ENCODE measurements around the gene HSPB9.
"Not testable (repeated sequence)": the region's sequence is repeated elsewhere in the genome, so short reads cannot be mapped to it uniquely, and the experiment has no call there.

HSPB9 gene

DNA sequence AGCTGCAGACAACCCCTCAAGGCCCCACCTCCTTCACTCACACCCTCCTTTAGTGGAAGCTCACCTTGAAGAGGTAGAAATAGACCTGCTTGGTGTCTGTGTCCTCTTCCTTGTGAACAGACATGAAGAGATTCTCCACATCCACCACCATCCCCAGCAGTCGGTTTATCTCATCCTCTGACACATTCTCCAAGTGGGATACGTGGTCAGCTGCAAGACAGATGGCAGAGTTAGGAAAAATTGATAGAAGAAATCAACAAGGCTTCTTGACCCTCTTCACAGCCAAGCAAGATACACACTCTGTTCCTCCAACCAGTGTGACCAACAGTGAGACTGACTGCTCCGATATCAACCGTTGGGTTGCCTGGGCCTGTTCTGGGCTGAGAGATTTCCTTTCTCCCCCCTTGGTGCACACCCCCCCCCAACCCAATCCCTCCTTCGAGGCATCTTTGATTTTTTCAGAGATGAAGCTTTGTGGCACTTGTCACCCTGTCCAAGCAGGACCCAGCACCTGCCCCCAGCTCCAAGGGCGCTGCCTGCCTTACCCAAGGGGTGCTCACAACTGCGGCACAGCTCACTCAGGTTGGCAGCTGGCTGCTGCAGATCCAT, 2.3 kb upstream of the HSPB9 start:
- DNase-seq (ENCODE audit: low read depth in 3 of 3), result no peak

DNA sequence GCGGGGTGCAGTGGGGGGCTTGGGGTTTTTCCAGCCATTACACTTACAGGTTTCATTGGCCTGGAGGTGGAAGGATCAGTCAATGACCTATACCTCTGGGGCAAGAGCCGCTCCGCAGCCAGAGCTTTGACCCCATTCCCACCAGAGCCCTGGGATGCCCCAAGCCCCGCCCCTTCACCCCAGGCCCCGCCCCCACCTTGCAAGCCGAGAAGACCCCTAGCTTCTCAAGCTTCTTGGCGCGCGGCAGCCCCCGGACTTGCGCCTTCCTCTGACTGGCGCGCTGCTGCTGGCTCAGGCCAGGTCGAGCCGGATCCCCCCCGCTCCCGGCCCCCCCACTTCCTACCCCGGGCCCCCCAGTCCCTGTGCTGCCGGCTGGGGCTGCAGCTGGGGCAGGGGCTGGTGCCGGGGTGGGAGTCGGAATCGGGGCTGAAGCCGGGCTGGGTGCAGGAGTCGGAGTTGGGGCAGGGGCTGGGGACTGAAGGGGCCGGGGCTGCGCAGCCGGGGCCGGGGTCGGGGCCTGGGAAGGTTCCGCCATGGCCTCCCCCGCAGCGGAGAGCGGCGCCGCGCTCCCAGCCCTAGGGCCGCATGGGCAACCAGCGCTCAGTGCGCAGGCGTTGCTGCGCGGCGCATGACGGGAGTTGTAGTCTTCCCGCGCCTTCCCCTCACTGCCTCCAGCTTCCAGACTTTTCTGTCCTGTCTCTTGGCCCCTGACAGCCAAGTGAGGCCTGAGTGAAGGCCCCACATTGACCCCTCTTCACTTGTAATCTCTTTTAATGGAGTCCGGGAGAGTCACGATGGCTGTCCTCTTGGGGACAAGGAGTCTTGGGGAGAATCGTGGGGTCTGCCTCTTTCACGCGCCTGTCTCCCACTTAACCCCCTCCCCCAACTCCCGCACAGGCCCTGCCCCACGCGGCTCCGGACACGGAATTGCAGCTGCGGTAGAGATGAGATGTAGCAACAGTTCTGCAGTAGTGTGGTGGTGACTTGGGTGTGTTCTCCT, 1.5 kb upstream of the HSPB9 start, which contains the start of gene KAT2A:
Gene KAT2A (minus strand): TSS at position 598 of the 1,000 bp plus-strand sequence. CDS start 63 bp downstream, at position 535.
- DNase-seq (ENCODE audit: low read depth in 3 of 3), result peak; percentile 58 to 76 (median 63)

DNA sequence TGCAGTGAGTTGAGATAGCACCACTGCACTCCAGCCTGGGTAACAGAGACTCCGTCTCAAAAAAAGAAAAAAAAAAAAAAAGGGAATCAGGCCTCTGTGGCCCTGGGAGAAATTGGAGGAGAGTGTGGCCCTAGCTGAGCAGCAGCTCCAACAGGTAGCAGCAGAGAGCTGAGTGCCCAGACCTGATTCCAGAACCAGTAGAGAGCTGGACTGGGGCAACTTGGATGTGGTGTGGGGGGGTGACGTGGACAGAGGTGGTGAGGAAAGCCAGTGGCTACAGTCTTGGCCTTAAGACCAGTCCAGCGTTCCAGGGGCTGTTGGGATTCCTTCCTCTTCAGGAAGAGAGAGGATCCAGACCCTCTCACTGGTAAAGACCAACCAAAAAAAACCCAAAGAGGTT, 1.7 kb downstream of the HSPB9 start:
- no peak for DNase-seq (ENCODE audit: low read depth in 3 of 3)

DNA sequence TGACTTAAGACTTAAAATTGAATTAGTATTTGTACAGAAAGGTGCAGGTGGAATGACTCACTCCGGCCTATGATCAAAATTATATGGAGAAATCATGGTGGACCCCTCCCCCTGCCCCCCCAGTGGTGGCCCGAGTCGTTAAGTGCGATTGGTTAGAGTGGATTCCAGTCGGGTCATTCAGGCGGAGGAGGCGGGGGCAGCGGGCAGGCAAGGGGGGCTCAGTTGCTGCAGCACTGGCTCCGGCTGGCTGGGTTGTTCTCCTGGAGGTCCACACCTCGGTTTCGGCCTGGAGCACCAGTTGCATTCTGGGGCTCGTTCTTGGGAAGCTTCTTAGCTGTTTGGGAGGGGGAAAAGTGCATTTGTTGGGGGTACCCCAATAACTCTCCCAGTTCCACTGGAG, 3.0 kb downstream of the HSPB9 start:
- no peak for DNase-seq (ENCODE audit: low read depth in 3 of 3)

DNA sequence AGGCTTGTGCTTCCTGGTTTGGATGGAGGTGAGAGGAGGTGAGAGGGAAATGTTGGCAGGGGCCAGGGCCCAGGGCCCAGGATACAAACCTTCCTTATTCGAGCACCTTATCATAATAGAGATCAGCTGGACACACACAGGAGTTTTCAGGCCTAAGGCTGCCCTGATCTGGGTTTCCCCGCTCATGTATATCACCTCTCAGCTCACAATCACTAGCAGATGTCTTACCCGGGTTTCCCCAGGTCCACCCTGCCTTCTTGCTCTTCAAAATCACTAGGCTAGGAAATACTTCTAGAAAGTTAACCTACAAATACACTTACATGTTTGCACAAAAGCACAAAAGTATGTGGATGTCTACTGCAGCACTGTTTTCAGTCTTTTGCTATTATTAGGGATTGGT, 4.2 kb downstream of the HSPB9 start:
- no peak for DNase-seq (ENCODE audit: low read depth in 3 of 3)

DNA sequence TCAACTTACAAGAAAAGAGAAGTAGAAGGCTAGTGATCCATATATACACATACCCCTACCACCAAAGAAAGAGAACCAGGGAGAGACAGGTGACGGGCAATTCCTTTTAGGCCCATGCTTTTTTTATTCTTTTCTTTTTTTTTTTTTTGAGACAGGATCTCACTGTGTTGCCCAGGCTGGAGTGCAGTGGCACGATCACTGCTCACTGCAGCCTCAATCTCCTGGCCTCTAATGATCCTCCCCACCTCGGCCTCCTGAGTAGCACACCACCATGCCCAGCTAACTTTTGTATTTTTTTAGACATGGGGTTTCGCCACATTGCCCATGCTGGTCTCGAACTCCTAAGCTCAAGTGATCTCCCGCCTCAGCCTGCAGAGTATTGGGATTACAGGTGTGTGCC, 4.8 kb downstream of the HSPB9 start:
- no peak for DNase-seq (ENCODE audit: low read depth in 3 of 3)

DNA sequence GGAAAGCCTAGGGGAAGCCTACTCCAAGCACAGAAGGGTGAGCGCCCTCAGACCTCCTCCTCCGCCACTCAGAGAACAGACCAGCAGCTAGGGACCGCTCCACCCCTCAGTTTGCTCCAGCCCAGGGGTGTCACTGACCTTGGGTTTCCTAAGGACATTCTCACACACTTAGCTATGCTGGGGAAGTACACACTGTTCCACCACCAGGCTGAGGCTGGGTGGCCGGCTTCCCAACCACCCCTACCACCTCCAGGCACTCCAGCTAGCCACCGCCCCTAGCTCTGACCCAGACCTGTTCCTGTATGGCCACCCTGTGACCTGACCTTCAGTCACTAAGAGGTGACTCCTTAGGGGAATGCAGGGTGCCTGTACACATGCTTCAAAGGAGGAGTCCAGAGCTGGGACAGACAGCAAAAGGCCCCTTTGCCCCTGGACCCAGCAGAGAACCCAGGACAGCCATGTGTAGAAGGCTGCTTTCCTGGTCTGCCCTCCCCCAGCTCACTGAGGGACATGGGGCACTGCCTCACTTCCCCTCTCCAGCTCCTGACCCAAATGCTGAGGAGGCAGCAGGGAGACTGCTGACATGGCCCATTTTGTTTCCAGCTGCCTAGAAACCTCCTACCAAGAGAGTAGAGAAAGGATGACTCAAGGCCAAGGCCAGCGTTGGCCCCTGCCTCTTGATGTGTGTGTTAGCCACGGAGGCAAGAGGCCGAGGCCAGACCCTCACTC, 6.7 kb downstream of the HSPB9 start:
- DNase-seq (ENCODE audit: low read depth in 3 of 3), result no peak

DNA sequence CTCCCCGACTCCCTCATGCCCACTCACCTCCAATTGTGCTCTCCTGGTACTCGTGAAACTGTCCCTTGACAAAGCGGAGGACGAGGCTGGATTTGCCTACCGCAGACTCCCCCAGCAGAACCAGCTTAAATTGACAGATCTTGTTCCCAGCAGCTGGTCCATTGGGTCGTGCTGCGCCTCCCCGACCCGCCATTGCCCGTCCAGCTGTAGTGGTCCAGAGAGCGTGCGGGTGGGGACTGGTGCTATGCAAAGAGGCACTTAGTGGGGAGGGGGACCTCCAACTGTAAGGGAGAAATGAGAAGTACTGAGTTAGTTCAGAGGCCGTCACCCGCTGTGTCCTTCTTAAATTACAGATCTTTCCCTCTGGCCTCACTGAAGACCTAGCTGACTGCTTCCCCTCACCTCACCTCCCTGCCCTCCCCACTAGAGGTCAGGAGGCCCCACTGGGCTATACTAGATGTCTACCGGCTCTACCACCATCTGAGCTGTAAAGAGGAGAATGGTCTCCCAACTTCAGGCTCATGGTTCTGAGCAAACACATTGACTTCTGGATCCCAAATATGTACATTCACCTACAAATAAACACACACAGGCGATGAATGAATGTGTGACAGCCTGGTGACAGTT, 7.8 kb downstream of the HSPB9 start:
- DNase-seq (ENCODE audit: low read depth in 3 of 3), result no peak

DNA sequence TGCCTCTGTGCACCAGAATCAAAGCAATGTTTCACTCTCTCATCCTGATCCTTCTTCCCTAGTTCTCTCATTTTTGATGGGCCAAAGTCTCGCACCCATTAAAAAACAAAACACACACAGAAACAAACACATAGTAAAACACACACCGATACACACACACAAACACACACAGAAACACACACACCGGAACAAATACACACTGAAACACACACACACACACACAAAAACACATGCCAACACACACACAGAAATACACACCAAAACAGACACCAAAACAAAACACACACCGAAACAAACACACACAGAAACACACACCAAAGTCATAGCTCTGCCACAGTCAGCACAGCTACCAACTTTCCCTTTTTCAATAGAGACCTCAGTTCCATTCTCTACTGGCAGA, 8.6 kb downstream of the HSPB9 start:
- DNase-seq (ENCODE audit: low read depth in 3 of 3), result no peak

DNA sequence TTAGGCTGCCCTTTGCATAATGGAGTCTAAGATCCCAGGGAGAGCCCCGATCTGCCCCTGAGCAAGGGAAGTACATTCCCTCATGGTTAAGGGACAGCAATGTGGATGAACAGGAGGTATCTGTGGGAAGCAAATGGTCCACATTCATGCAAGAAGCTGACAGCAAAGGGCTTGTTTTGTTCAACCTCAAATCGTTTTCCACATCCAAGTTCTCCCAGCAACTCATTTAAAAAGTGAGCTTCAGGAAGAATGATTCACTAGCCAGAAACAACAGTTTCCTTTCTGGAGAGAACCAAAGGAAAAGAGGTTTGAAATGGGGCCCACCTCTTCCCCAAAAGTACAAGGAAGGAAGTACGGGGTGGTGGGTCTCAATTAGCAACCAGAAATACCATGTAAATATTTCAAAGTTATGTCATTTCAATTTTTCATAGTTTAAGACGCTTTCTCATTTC, 9.4 kb downstream of the HSPB9 start:
- no peak for DNase-seq (ENCODE audit: low read depth in 3 of 3)

DNA sequence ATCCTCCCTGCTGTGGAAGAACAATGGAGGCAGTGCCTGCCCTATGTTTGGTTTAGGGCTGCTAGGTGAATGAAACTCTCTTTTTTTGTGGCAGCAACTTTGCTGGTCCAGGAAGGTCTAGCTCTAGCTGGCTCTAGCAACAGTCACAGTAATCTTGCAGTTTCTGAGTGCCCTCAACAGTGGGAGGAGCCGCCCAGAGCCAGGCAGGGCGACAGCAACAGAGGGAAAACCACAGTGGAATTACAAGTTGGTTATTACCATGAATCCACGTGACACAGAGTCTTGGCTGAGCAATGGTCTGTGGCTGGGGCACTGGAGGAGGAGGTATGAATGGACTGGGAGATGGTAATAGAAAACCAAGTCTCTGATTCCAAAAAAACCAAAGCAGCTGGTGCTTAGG, 10.3 kb downstream of the HSPB9 start:
- DNase-seq (ENCODE audit: low read depth in 3 of 3), result peak in 1 of 3 experiments; percentile 43

DNA sequence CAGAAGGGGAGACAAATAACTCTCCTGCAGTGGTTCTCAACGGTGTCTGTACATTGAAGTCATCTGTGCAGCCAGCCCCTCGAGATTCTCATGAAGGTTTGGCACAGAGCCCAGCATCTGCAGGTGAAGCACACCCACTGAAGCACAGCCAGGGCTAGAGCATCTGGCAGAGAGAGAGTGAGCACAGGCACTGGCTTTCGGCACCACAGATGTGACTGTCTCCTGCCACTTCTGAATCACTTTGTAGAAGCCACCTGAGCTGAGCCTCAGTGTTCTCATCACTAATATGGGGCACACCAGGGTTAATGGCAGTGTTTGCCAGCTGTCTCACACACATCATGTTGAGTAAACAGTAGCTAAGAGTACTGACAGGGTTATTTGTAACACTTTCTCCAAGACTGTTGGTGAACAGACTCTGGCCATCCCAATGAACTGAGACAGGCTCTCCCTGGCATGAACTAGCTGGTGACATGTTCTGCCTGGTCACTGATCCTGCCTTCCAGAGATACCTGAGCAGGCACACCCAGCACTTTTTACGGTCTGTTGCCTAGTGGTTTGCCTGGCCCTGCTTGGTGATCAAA, 10.9 kb downstream of the HSPB9 start:
- no peak for DNase-seq (ENCODE audit: low read depth in 3 of 3)

DNA sequence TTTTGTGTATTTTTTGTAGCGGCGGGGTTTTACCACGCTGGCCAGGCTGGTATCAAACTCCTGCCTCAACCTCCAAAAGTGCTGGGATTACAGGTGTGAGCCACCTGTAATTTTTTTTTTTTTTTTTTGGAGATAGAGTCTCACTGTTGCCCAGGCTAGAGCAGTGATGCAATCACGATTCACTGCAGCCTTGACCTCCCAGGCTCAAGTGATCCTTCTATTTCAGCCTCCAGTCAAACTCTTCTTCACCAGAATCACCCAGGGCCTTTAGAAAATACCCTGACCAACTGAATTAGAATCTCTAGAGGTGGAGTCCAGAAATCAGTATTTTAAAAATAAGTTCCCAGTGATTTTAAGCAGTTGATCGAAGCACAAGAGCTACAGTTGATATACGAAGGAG, 12.5 kb downstream of the HSPB9 start:
- no peak for DNase-seq (ENCODE audit: low read depth in 3 of 3)

DNA sequence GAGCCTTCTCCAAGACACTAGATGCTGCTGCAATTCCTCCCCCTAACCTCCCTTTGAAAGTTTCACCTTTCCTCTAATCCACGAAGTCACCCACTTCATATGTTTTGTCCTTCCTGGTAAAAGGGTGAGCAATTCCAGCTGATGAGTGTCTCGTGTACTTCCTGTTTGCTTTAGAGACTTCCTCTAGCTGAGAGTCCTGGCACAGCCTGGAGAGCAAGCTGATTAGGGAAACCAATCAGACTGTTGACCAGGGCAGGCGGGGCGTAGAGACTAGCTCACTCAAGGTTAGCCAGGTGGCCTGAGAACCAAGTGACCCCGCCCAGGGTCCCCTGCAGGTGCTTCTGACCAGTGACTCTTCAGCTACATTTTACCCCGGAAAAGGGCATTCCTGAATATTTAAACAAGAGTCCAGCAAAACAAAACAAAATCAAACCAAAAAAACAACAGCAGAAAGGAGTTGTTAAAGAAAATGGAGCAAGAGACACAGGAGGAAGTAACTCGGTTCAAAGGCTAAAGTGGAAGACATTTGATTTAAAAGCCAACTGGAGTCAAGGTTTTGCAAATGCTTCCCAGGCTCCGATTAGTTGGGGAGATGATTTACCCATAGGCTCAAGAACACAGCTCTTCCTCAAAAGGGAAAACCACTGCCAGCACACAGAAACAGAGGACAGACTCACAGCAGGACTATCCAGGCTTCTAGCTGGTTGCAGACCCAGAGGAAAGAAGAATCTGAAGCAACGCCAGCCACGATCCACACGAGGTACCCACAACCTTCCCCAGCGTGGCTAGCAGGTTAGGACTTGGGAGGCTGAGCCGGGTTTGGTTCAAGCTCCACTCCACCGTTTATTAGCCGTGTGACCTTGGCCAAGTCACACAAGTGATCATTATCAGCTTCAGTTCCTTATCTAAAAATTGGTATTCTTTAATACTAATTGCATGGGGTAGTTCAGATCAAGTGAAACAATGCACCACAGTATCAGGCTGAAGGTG, 13.4 kb downstream of the HSPB9 start:
- no peak for DNase-seq (ENCODE audit: low read depth in 3 of 3)

DNA sequence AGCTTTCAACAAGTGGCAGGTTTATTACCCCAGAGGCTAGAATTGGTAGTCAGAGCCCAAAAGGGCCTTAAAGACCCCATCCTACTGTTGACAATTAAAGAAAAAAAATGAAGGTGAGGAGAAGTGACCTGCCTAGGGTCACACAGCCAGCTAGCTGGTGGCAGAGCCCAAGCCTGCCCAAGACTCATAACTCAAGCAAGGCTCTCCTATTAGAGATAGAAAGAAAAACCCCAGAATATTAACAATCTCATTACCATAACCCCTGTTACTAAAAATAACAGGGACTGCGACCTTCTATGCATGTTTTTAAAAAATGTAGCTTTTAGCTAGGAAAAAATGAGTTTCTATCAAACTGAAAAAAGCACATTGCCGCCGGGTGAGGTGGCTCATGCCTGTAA, 14.0 kb downstream of the HSPB9 start:
- DNase-seq (ENCODE audit: low read depth in 3 of 3), result no peak

DNA sequence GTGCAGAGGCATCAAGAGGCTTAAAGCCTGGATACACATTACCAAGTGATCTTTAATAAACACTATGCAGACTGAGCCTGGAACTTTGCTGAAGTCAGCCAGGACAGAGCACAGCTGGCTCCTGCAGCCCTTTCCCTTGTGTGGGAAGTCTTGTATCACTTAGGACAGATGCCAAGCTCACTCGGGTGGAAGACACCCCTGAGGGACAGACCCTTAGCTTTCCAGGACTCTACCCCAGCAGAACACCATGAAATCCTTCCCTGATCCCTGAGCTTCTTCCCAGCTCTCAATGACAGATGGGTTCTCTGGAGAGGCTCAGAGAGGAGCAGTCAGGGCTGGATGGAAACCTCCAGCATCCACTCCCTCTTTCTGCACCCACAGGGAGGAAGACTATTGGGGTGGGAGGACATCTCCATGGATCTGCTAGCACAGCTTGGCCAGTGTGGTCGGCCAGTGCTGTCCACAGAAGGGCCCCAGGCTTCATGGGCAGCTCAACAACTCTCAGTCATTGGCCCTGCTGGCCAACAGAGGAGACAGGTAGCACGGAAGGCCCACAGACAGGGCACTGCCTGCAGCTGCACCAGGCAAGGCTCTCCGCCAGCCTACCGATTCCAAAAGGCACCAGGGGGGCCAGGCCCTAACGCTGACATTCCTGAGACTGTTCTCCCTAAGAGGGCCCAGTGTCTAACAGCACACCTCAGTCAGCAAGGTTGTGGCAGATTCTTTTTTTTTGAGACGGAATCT, 16.3 kb downstream of the HSPB9 start:
- no peak for DNase-seq (ENCODE audit: low read depth in 3 of 3)

DNA sequence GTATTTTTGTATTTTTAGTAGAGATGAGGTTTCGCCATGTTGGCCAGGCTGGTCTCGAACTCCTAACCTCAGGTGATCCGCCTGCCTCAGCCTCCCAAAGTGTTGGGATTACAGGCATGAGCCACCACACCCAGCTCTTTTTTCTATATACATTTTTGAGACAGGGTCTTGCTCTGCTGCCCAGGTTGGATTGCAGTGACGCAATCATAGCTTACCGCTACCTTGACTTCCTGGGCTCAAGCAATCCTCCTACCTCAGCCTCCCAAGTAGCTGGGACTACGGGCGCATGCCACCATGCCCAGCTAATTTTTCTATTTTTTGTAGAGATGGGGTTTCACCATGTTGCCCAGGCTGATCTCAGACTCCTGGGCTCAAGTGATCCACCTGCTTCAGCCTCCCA, 18.1 kb downstream of the HSPB9 start:
- DNase-seq (ENCODE audit: low read depth in 3 of 3), result not testable (repeated sequence)

DNA sequence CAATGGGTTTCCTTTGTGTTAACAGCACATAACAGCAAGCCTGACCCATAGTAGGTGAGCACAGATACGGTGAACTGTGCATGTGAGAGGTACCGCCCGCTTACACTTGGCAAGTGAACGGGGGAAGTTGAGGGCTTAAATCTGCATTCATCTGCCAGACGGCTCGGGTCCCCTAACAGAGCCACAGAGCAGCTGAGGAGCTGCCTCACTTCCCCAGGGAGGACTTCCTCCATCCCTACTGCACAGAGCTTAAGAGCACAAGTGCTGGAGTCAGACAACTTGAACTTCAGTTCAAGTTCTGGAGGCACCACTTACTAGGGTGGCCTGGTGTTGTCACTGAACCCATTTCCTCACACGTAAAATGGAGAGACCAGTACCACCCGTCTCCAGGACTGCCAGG, 18.8 kb downstream of the HSPB9 start:
- no peak for DNase-seq (ENCODE audit: low read depth in 3 of 3)

DNA sequence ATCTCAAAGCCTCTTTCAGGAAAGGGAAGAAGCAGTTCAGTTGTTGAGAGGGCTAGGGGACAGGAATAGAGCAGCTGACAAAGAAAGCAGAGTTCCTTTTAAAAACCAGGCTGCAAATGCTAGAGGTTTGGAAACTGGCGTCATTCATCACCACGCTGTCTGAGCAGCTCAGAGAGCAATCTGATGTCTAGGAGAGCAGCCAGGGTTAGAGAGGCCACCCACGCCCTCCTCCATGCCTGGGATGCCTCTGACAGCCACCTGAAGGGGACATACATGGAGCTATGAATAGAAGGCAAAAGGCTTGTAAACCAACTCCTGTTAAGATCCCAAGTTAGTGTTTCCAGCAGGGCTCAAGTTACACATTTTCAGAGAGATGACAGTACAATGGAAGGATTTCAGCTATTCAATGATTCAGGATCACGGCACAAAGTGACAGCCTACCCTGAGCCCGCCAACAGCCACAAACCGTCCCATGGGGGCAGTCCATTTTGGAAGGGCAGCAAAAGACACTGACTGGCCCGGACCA, 19.8 kb downstream of the HSPB9 start:
- DNase-seq (ENCODE audit: low read depth in 3 of 3), result no peak

Data from stimulated activated CD4-positive, alpha-beta T cell treated with anti-CD3 and anti-CD28 coated beads, TNF-alpha, amount 100 ng/mL, for 24 hours (primary cell).